Left ventricle myocardium inferior (tissue), 1 donor: ENCODE results near the gene IP6K3. TPM values are rescaled to one million over a fixed set of nuclear protein-coding genes. Genes with fewer than 3 reads are reported as not detected.

Experiments
- DNase-seq: peaks from one replicate; pipeline ENCODE4 v3.0.0-alpha.2; 2020
- H3K27ac ChIP-seq: fragments of 200-600 bp; replicated peaks from 2 replicates; pipeline ENCODE4 v1.8.0; 2021
- H3K27me3 ChIP-seq: fragments of 200-600 bp; 2 replicates; pipeline ENCODE4 v1.8.0; 2021; ENCODE audit warnings: low read depth
- H3K36me3 ChIP-seq: fragments of 200-600 bp; 2 replicates; pipeline ENCODE4 v1.8.0; 2021
- H3K4me1 ChIP-seq: fragments of 200-600 bp; 2 replicates; pipeline ENCODE4 v1.8.0; 2021
- H3K4me3 ChIP-seq: fragments of 200-600 bp; 2 replicates; pipeline ENCODE4 v1.8.0; 2021; ENCODE audit warnings: mild to moderate bottlenecking, moderate library complexity
- H3K9me3 ChIP-seq: fragments of 200-600 bp; replicated peaks from 2 replicates; pipeline ENCODE4 v1.8.0; 2021
- intact Hi-C: fragments of 100-400 bp; cut with micrococcal nuclease; formaldehyde crosslinking; loops from one replicate; pipeline ENCODE4 v1.11.0; 2022
- total RNA-seq: library from RNA; stranded (reverse); fragmentation: NEBNext Ultra II Directional; extraction: Animal tissue kit (Norgen Biotek cat#: 25700); gene quantifications from one replicate; pipeline ENCODE4 v1.2.1, GENCODE V29; 2021
- TF ChIP-seq, protein P1 (sequence below): fragments of 200-600 bp; IDR thresholded peaks from 2 replicates; pipeline ENCODE4 v1.8.0; 2021; ENCODE audit warnings: antibody characterized with exemption, mild to moderate bottlenecking, borderline replicate concordance
- donor health status: DM: no; HTN: yes; CAD: no; lungs with severe emphysema.

IP6K3 gene
- total RNA-seq, 1 donor from 2014 or later, result 42.0 TPM

DNA sequence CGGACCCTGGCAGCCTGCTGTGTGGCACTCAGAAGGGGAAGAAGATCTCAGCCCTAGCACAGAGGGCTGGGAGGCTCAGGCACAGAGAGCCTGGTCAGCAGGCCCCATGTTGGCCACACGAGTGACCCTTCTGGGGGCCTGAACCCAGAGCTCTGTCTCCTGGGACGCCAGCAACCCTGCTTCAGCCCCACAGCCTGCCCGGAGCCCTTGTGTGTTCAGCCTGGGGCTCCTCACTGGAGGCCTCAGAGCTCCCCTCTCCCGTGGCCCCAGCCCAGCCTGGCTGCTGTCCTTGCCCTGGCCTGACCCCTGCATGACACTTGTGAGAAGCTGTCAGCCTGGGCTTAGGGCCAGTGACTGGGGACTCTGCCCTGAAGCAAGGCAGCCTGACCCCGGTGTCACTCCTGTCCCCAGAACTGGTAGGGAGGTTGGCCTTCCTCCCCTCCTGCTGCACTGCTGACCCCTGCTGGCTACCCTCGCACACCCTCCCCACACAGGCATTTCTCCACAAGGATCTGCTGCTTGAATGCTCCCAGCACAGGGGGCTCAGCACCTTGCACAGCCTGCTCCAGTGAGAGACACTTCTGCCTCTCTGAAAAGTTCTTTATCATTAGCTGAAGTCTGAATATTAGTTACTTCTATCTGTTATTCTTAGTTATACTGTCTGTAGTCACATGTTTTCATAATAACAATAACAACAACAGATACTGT is 15.4 kb upstream of the IP6K3 start:
- Histone ChIP-seq H3K4me1 (peaks cover 33% of the 10 kb centered on the region), H3K27me3 (no peaks in the 10 kb centered on the region), H3K4me3 (peak overlapping the region; percentile 48), H3K9me3 (no peaks in the 10 kb centered on the region), H3K36me3 (no peaks in the 10 kb centered on the region), H3K27ac (peak overlapping the region; percentile 90)
- intact Hi-C loops, result no loop called here
- peak; percentile 87 for DNase-seq
- TF ChIP-seq, protein P1, sequence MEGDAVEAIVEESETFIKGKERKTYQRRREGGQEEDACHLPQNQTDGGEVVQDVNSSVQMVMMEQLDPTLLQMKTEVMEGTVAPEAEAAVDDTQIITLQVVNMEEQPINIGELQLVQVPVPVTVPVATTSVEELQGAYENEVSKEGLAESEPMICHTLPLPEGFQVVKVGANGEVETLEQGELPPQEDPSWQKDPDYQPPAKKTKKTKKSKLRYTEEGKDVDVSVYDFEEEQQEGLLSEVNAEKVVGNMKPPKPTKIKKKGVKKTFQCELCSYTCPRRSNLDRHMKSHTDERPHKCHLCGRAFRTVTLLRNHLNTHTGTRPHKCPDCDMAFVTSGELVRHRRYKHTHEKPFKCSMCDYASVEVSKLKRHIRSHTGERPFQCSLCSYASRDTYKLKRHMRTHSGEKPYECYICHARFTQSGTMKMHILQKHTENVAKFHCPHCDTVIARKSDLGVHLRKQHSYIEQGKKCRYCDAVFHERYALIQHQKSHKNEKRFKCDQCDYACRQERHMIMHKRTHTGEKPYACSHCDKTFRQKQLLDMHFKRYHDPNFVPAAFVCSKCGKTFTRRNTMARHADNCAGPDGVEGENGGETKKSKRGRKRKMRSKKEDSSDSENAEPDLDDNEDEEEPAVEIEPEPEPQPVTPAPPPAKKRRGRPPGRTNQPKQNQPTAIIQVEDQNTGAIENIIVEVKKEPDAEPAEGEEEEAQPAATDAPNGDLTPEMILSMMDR, result peak; percentile 75

DNA sequence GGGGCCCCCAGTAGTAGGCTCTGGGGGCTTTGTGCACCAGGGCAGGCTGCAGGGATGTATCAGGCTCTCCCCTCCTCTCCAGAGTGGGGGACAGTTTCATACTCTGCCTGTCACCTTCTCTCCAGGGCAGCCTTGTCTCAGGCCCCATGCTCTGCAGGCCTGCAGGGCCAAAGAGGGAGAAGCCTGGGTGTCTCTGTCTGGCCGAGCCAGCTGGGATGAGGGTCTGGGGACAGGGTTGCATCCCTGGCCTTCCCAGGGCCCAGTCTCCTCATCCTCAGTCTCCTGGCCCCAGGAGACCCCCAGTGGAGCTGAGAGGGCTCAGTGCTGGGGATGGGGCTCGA is 14.8 kb upstream of the IP6K3 start:
- H3K4me1 ChIP-seq, result peaks cover 33% of the 10 kb centered on the region
- no peaks in the 10 kb centered on the region for H3K9me3 ChIP-seq
- no peaks in the 10 kb centered on the region for H3K36me3 ChIP-seq
- DNase-seq, result no peak
- peak overlapping the region; percentile 48 for H3K4me3 ChIP-seq
- peak overlapping the region; percentile 90 for H3K27ac ChIP-seq
- no peaks in the 10 kb centered on the region for H3K27me3 ChIP-seq
- intact Hi-C loops, result no loop called here
- TF ChIP-seq, protein P1, result no peak

DNA sequence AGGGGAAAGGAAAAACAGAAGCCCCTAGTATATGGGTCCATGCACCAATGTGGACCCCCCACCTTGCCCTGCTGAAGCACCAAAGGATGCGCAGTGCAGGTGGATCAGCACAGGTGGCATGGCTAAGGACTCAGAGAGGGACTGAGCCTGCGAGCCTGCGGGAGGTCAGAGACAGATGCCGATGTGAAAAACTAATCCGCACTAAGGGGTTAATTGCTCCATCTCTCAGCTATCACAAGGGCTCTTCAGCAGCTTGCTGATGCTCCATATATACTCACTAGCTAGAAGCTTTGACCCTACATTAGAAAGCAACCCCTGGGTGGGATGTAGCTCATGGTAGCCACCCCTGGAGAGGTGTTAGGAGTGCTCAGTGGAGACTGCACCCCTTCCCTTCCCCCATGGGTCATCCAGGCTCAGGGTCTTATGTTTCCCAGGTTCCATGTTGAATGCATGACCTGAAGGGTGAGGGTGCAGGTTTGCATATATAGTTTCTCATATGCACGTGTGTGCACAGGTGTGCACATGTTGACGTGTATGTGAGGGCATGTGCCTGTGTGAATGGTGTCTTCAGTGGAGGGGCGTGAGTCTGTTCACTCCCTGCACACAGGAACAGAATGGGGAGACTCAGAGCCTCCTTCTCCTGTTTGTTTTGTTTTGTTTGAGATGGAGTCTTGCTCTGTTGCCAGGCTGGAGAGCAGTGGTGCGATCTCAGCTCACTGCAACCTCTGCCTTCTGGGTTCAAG is 13.4 kb upstream of the IP6K3 start:
- intact Hi-C loops, result no loop called here
- TF ChIP-seq, protein P1, result no peak

DNA sequence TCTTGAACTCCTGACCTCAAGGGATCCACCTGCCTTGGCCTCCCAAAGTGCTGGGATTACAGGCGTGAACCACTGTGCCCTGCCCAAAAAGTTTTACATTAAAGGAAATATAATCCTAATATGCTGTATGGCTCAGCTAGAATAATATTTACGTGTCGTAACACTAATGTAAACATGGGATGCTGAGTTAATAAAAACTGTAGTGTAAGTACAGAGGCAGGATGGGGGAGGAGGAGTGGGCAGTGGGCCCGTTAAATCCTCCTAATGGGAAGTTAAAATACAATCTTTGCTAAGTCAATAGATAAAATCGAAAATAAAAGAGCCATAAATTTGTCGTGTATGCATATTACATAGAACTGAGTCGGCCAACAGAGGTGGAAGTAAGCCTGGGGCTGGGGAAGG is 12.1 kb upstream of the IP6K3 start:
- intact Hi-C loops, result no loop called here
- TF ChIP-seq, protein P1, result no peak
- Histone ChIP-seq H3K27ac (no peak overlapping the region), H3K9me3 (no peaks in the 10 kb centered on the region), H3K4me1 (peaks cover 33% of the 10 kb centered on the region), H3K4me3 (no peak overlapping the region), H3K27me3 (no peaks in the 10 kb centered on the region), H3K36me3 (no peaks in the 10 kb centered on the region)
- no peak for DNase-seq

More for the DNA sequence above, 13.4 kb upstream of the IP6K3 start:
- Histone ChIP-seq H3K4me3 (no peak overlapping the region), H3K36me3 (no peaks in the 10 kb centered on the region), H3K4me1 (peaks cover 33% of the 10 kb centered on the region), H3K27ac (no peak overlapping the region), H3K9me3 (no peaks in the 10 kb centered on the region), H3K27me3 (no peaks in the 10 kb centered on the region)
- DNase-seq, result no peak

DNA sequence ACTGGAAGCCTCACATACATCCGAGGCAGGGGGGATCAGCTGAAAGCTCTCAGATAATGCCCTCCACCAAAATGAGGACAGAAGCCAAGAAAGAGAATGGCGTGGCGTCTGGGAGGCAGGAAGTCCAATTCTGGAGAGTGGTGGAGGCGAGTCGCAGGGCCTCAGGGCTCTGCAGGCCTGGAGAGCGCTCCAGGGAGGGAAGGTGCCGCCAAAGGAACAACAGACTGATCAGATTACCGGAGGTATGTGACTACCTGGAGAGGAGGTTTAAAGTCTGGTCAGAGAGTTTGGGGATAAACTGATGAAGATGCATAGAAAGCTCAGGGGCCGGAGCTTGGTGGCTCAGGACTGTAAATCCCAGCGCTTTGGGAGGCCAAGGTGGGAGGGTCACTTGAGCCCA is 11.2 kb upstream of the IP6K3 start:
- Histone ChIP-seq H3K4me3 (no peak overlapping the region), H3K4me1 (peaks cover 31% of the 10 kb centered on the region), H3K9me3 (no peaks in the 10 kb centered on the region), H3K36me3 (no peaks in the 10 kb centered on the region), H3K27me3 (no peaks in the 10 kb centered on the region), H3K27ac (no peak overlapping the region)
- no peak for DNase-seq
- intact Hi-C loops, result no loop called here
- TF ChIP-seq, protein P1, result no peak
